Panc1 (cell line): ENCODE measurements around the gene SMC5.

Experiments used
- POLR2AphosphoS5 ChIP-seq: IDR thresholded peaks from 2 replicates; pipeline ENCODE4 v1.6.1; 2012; ENCODE audit warnings: mild to moderate bottlenecking, low read depth, low read length, moderate library complexity
- SIN3A ChIP-seq: IDR thresholded peaks from 2 replicates; pipeline ENCODE4 v1.6.1; 2012; ENCODE audit warnings: low read depth, mild to moderate bottlenecking, low read length, moderate library complexity, borderline replicate concordance; ENCODE audit not compliant: insufficient read depth
- TCF7L2 ChIP-seq: IDR thresholded peaks from 2 replicates; pipeline ENCODE4 v1.6.1; 2011; ENCODE audit warnings: mild to moderate bottlenecking, low read depth, low read length, inconsistent platforms
- TF ChIP-seq, protein P1 (sequence below): fragments of 450-650 bp; IDR thresholded peaks from 2 replicates; pipeline ENCODE4 v1.5.1; 2017; ENCODE audit warnings: mild to moderate bottlenecking

DNA sequence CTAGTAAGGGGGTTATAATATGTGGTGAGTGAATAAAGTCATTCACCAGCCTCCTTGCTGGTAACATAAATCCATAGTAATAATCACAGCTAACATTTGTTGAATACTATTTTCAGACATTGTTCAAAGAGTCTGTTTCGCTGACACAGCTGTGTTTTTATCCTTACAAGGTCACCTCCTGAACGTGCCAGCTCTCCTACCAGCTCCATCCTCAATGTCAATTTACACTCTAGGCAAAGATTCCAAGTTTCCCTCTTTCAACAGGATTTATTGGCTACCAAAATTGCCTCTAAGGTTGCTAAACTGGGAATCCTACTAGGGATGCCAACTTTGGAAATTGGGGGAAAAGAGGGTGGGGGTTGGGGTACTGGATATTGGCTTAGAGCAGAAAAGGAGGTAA is 30.7 kb upstream of the SMC5 start:
- TF ChIP-seq, protein P1, sequence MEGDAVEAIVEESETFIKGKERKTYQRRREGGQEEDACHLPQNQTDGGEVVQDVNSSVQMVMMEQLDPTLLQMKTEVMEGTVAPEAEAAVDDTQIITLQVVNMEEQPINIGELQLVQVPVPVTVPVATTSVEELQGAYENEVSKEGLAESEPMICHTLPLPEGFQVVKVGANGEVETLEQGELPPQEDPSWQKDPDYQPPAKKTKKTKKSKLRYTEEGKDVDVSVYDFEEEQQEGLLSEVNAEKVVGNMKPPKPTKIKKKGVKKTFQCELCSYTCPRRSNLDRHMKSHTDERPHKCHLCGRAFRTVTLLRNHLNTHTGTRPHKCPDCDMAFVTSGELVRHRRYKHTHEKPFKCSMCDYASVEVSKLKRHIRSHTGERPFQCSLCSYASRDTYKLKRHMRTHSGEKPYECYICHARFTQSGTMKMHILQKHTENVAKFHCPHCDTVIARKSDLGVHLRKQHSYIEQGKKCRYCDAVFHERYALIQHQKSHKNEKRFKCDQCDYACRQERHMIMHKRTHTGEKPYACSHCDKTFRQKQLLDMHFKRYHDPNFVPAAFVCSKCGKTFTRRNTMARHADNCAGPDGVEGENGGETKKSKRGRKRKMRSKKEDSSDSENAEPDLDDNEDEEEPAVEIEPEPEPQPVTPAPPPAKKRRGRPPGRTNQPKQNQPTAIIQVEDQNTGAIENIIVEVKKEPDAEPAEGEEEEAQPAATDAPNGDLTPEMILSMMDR = no peak
- TF ChIP-seq TCF7L2 = no peak
- no peak for TF ChIP-seq POLR2AphosphoS5
- TF ChIP-seq SIN3A = no peak
